ENCODE data around the gene PTGIS.
A peak's percentile ranks its signal among the peaks of the same experiment; 100 is the strongest.
"Not testable (repeated sequence)": the region's sequence is repeated elsewhere in the genome, so short reads cannot be mapped to it uniquely, and the experiment has no call there.

The PTGIS gene
- total RNA-seq = 0 to 0.05 (median 0.04) reads per million in 3 experiments

- no peak for DNase-seq
Observed at GRCh38 chr20:49567421-49568277, at the start of gene PTGIS. TSS of gene PTGIS (minus strand) at chr20:49568137. CDS start at chr20:49568116, 21 bp downstream.

- DNase-seq = not testable (repeated sequence)
Observed at GRCh38 chr20:49617394-49617793, 49.5 kb upstream of the PTGIS start.

GRCh38 chr20:49616154-49617007 lies 48.4 kb upstream of the PTGIS start:
- DNase-seq = no peak

- no peak for DNase-seq
Observed at GRCh38 chr20:49615401-49616153, 47.6 kb upstream of the PTGIS start.

GRCh38 chr20:49615051-49615400 lies 47.1 kb upstream of the PTGIS start:
- not testable (repeated sequence) for DNase-seq

- DNase-seq = no peak
Observed at GRCh38 chr20:49614338-49615050, 46.6 kb upstream of the PTGIS start.

- no peak for DNase-seq
Observed at GRCh38 chr20:49612127-49612738, 44.3 kb upstream of the PTGIS start.

- DNase-seq = not testable (repeated sequence)
Observed at GRCh38 chr20:49611539-49612126, 43.7 kb upstream of the PTGIS start.

- DNase-seq = peak; percentile 61
Observed at GRCh38 chr20:49610691-49611538, 43.0 kb upstream of the PTGIS start.

- peak; percentile 64 for DNase-seq
Observed at GRCh38 chr20:49608752-49609670, 41.1 kb upstream of the PTGIS start.

- no peak for DNase-seq
Observed at GRCh38 chr20:49607568-49607967, 39.6 kb upstream of the PTGIS start.

GRCh38 chr20:49603209-49603627 lies 35.3 kb upstream of the PTGIS start:
- no peak for DNase-seq

- DNase-seq = no peak
Observed at GRCh38 chr20:49602345-49603208, 34.6 kb upstream of the PTGIS start.

- DNase-seq = no peak
Observed at GRCh38 chr20:49601153-49601924, 33.4 kb upstream of the PTGIS start.

- no peak for DNase-seq
Observed at GRCh38 chr20:49599746-49600113, 31.8 kb upstream of the PTGIS start.

GRCh38 chr20:49597825-49598395 lies 30.0 kb upstream of the PTGIS start:
- DNase-seq = no peak
